Large intestine (tissue), 3 donors: ENCODE results near the gene GSTK1. TPM values are rescaled to one million over a fixed set of nuclear protein-coding genes. Genes with fewer than 3 reads are reported as not detected.
"Not testable (repeated sequence)": the region's sequence is repeated elsewhere in the genome, so short reads cannot be mapped to it uniquely, and the experiment has no call there.

Experiments
- DNase-seq, 2 donors: peaks; one replicate each; pipeline versions ENCODE4 v3.0.0 to v3.0.0-alpha.2; 2013
- H3K27ac ChIP-seq: one replicate; pipeline ENCODE4 v1.5.1; 2013; ENCODE audit warnings: low read length
- H3K27me3 ChIP-seq: 2 replicates; pipeline ENCODE4 v1.6.1; 2013; ENCODE audit warnings: low read length; ENCODE audit not compliant: control insufficient read depth, insufficient read depth
- H3K36me3 ChIP-seq: 2 replicates; pipeline ENCODE4 v1.6.1; 2013; ENCODE audit warnings: low read length; ENCODE audit not compliant: control insufficient read depth, insufficient read depth
- H3K4me1 ChIP-seq: one replicate; pipeline ENCODE4 v1.6.1; 2013; ENCODE audit warnings: low read length; ENCODE audit not compliant: control insufficient read depth, insufficient read depth
- H3K4me3 ChIP-seq: one replicate; pipeline ENCODE4 v1.5.1; 2013; ENCODE audit warnings: low read length
- H3K9me3 ChIP-seq: one replicate; pipeline ENCODE4 v1.6.1; 2013; ENCODE audit warnings: mild to moderate bottlenecking, low read depth, low read length, moderate library complexity; ENCODE audit not compliant: control insufficient read depth
- WGBS: methylation state at CpG from one replicate; pipeline ENCODE4 v1.1.5; 2013; ENCODE audit warnings: low lambda C conversion rate; ENCODE audit not compliant: insufficient coverage; 5-methylcytosine and 5-hydroxymethylcytosine counted together
- polyA plus RNA-seq: library from polyadenylated mRNA; unstranded; fragments of 120-200 nt; gene quantifications from one replicate; pipeline ENCODE4 v1.2.1, GENCODE V29; 2013

Gene GSTK1
- polyA plus RNA-seq, 1 donor: 325 TPM

GRCh38 chr7:143264196-143264568 is 941 bp downstream of the GSTK1 start:
- H3K9me3 ChIP-seq, DNase-seq, H3K27me3 ChIP-seq: not testable (repeated sequence)
- H3K4me3 ChIP-seq: peak overlapping the region; percentile 87
- no CpG with 5 or more reads among the region's 15 CpGs for WGBS
- peaks cover 26% of the 10 kb centered on the region for H3K4me1 ChIP-seq
- H3K36me3 ChIP-seq: peaks cover 31% of the 10 kb centered on the region
- peak overlapping the region; percentile 95 for H3K27ac ChIP-seq

- H3K9me3 ChIP-seq: no peaks in the 10 kb centered on the region
- H3K4me1 ChIP-seq: peaks cover 30% of the 10 kb centered on the region
- H3K4me3 ChIP-seq: no peak overlapping the region
- WGBS: 78% methylated on average over 4 of the region's 15 CpGs
- no peak for DNase-seq
- H3K27me3 ChIP-seq: no peaks in the 10 kb centered on the region
- peaks cover 38% of the 10 kb centered on the region for H3K36me3 ChIP-seq
- no peak overlapping the region for H3K27ac ChIP-seq
Measured at GRCh38 chr7:143265017-143265693, 1.9 kb downstream of the GSTK1 start.

- H3K27me3 ChIP-seq: no peaks in the 10 kb centered on the region
- no peaks in the 10 kb centered on the region for H3K9me3 ChIP-seq
- H3K36me3 ChIP-seq: peaks cover 38% of the 10 kb centered on the region
- H3K27ac ChIP-seq: peak overlapping the region; percentile 67
- WGBS: no CpG with 5 or more reads among the region's 5 CpGs
- no peak overlapping the region for H3K4me3 ChIP-seq
- H3K4me1 ChIP-seq: peaks cover 30% of the 10 kb centered on the region
- DNase-seq: peak; percentile 53 to 74
Measured at GRCh38 chr7:143269251-143269650, 6.0 kb downstream of the GSTK1 start.

GRCh38 chr7:143271240-143271639 is 8.0 kb downstream of the GSTK1 start:
- DNase-seq: no peak
- H3K27me3 ChIP-seq: no peaks in the 10 kb centered on the region
- H3K4me3 ChIP-seq: no peak overlapping the region
- H3K27ac ChIP-seq: no peak overlapping the region
- H3K36me3 ChIP-seq: peaks cover 30% of the 10 kb centered on the region
- peaks cover 21% of the 10 kb centered on the region for H3K4me1 ChIP-seq
- no CpG with 5 or more reads among the region's 1 CpG for WGBS
- no peaks in the 10 kb centered on the region for H3K9me3 ChIP-seq

- 100% methylated on average over 1 of the region's 2 CpGs for WGBS
- Histone ChIP-seq H3K4me1 (peaks cover 18% of the 10 kb centered on the region), H3K27ac (no peak overlapping the region), H3K9me3 (no peaks in the 10 kb centered on the region), H3K4me3 (no peak overlapping the region), H3K36me3 (peaks cover 18% of the 10 kb centered on the region), H3K27me3 (no peaks in the 10 kb centered on the region)
- DNase-seq: no peak
Measured at GRCh38 chr7:143272871-143273270, 9.6 kb downstream of the GSTK1 start.

GRCh38 chr7:143279186-143280098 is 16.2 kb downstream of the GSTK1 start:
- peak in 1 of 2 donors; percentile 60 for DNase-seq
- no CpG with 5 or more reads among the region's 8 CpGs for WGBS
- no peak overlapping the region for H3K27ac ChIP-seq
- H3K4me3 ChIP-seq: no peak overlapping the region
- H3K4me1 ChIP-seq: peaks cover 19% of the 10 kb centered on the region
- H3K27me3 ChIP-seq: no peaks in the 10 kb centered on the region
- no peaks in the 10 kb centered on the region for H3K36me3 ChIP-seq
- H3K9me3 ChIP-seq: no peaks in the 10 kb centered on the region

GRCh38 chr7:143280160-143280559 is 16.9 kb downstream of the GSTK1 start:
- H3K9me3 ChIP-seq: no peaks in the 10 kb centered on the region
- DNase-seq: no peak
- no peak overlapping the region for H3K27ac ChIP-seq
- 60% methylated on average over 1 of the region's 1 CpG for WGBS
- H3K4me3 ChIP-seq: no peak overlapping the region
- H3K4me1 ChIP-seq: peaks cover 19% of the 10 kb centered on the region
- H3K36me3 ChIP-seq: no peaks in the 10 kb centered on the region
- H3K27me3 ChIP-seq: no peaks in the 10 kb centered on the region

GRCh38 chr7:143280566-143280965 is 17.3 kb downstream of the GSTK1 start:
- no peak for DNase-seq
- Histone ChIP-seq H3K36me3 (no peaks in the 10 kb centered on the region), H3K4me1 (peaks cover 22% of the 10 kb centered on the region), H3K9me3 (no peaks in the 10 kb centered on the region), H3K27me3 (no peaks in the 10 kb centered on the region), H3K27ac (no peak overlapping the region), H3K4me3 (no peak overlapping the region)
- WGBS: 86% methylated on average over 1 of the region's 2 CpGs

- Histone ChIP-seq H3K4me3 (no peak overlapping the region), H3K36me3 (no peaks in the 10 kb centered on the region), H3K9me3 (no peaks in the 10 kb centered on the region), H3K27ac (no peak overlapping the region), H3K4me1 (peaks cover 32% of the 10 kb centered on the region), H3K27me3 (no peaks in the 10 kb centered on the region)
- no peak for DNase-seq
- 100% methylated on average over 1 of the region's 2 CpGs for WGBS
Measured at GRCh38 chr7:143281529-143281928, 18.3 kb downstream of the GSTK1 start.

GRCh38 chr7:143282124-143282523 is 18.9 kb downstream of the GSTK1 start:
- no CpG with 5 or more reads among the region's 8 CpGs for WGBS
- no peaks in the 10 kb centered on the region for H3K9me3 ChIP-seq
- H3K27ac ChIP-seq: no peak overlapping the region
- H3K4me1 ChIP-seq: peaks cover 37% of the 10 kb centered on the region
- H3K4me3 ChIP-seq: no peak overlapping the region
- peaks cover 2% of the 10 kb centered on the region for H3K36me3 ChIP-seq
- H3K27me3 ChIP-seq: no peaks in the 10 kb centered on the region
- DNase-seq: no peak
